H1 (cell line): ENCODE results near the gene RNASE11. TPM values are rescaled to one million over a fixed set of nuclear protein-coding genes. Genes with fewer than 3 reads are reported as not detected.
A peak's percentile ranks its signal among the peaks of the same experiment; 100 is the strongest.

Source experiments
- ASH2L ChIP-seq: fragments of 200-600, 300-600 bp; sonication (generic); IDR thresholded peaks from one replicate; pipeline ENCODE4 v1.7.1; 2017; ENCODE audit warnings: low read length
- CBX8 ChIP-seq: fragments of 300-800, 300-1000 bp; sonication (generic); IDR thresholded peaks from 2 replicates; pipeline ENCODE4 v1.7.1; 2016; ENCODE audit warnings: low read depth, low read length, borderline replicate concordance
- CEBPB ChIP-seq: IDR thresholded peaks from 2 replicates; pipeline ENCODE4 v1.6.1; 2012; ENCODE audit warnings: low read depth, low read length
- CHD2 ChIP-seq: IDR thresholded peaks from 2 replicates; pipeline ENCODE4 v1.6.1; 2012; ENCODE audit warnings: low read length, improper control_type of control experiment
- CTCF ChIP-seq, 3 experiments: IDR thresholded peaks; 1 replicate in 2 of 3; 2 replicates in 1 of 3; pipeline versions ENCODE4 v1.5.1 to v1.6.1; 2011; ENCODE audit warnings: low read length in 3 of 3, mild to moderate bottlenecking in 3 of 3, inconsistent platforms in 2 of 3, low read depth in 1 of 3, moderate library complexity in 1 of 3; ENCODE audit not compliant: insufficient read depth in 1 of 3; ENCODE audit errors: control extremely low read depth in 1 of 3
- EGR1 ChIP-seq: IDR thresholded peaks from 2 replicates; pipeline ENCODE4 v1.6.1; 2011; ENCODE audit warnings: low read depth, low read length, borderline replicate concordance
- EZH2 ChIP-seq: fragments of 200-600 bp; sonication (generic); IDR thresholded peaks from 2 replicates; pipeline ENCODE4 v1.7.1; 2012; ENCODE audit warnings: low read depth, mild to moderate bottlenecking, moderate library complexity, low read length, inconsistent platforms; ENCODE audit not compliant: severe bottlenecking
- FOSL1 ChIP-seq: IDR thresholded peaks from 2 replicates; pipeline ENCODE4 v1.6.1; 2011; ENCODE audit warnings: mild to moderate bottlenecking, low read depth, low read length, moderate library complexity; ENCODE audit not compliant: insufficient read depth
- GABPA ChIP-seq: IDR thresholded peaks from 2 replicates; pipeline ENCODE4 v1.6.1; 2011; ENCODE audit warnings: mild to moderate bottlenecking, low read length, moderate library complexity, borderline replicate concordance; ENCODE audit not compliant: insufficient read depth
- HDAC2 ChIP-seq, 2 experiments: fragments of 300-600 bp in 1 of 2; sonication (generic) in 1 of 2; IDR thresholded peaks; 2 replicates each; pipeline ENCODE4 v1.6.1; 2011 to 2012; ENCODE audit warnings: low read depth in 2 of 2, low read length in 2 of 2, mild to moderate bottlenecking in 2 of 2, moderate library complexity in 2 of 2, borderline replicate concordance in 1 of 2, inconsistent platforms in 1 of 2
- HDAC6 ChIP-seq: IDR thresholded peaks from one replicate; pipeline ENCODE4 v1.7.1; 2012; ENCODE audit warnings: low read depth, mild to moderate bottlenecking, inconsistent platforms, low read length, moderate library complexity
- JUND ChIP-seq: IDR thresholded peaks from 2 replicates; pipeline ENCODE4 v1.6.1; 2011; ENCODE audit warnings: mild to moderate bottlenecking, improper control_type of control experiment, low read length
- KDM4A ChIP-seq: IDR thresholded peaks from one replicate; pipeline ENCODE4 v1.7.1; 2012; ENCODE audit warnings: low read depth, mild to moderate bottlenecking, moderate library complexity, low read length, inconsistent platforms; ENCODE audit not compliant: severe bottlenecking
- NRF1 ChIP-seq: IDR thresholded peaks from 2 replicates; pipeline ENCODE4 v1.6.1; 2011; ENCODE audit warnings: mild to moderate bottlenecking, low read depth, low read length, improper control_type of control experiment
- PHF8 ChIP-seq: fragments of 200-600 bp; sonication (generic); conservative IDR thresholded peaks from 2 replicates; pipeline ENCODE4 v1.7.1; 2012; ENCODE audit warnings: low read depth, mild to moderate bottlenecking, inconsistent platforms, low read length, moderate library complexity
- POLR2A ChIP-seq, 2 experiments: IDR thresholded peaks; 1 replicate in 1 of 2; 2 replicates in 1 of 2; pipeline ENCODE4 v1.6.1; 2011; ENCODE audit warnings: low read depth in 2 of 2, low read length in 2 of 2, mild to moderate bottlenecking in 2 of 2; ENCODE audit errors: control extremely low read depth in 1 of 2
- POLR2AphosphoS5 ChIP-seq: IDR thresholded peaks from 2 replicates; pipeline ENCODE4 v1.6.1; 2011; ENCODE audit warnings: low read depth, low read length
- RBBP5 ChIP-seq: IDR thresholded peaks from 2 replicates; pipeline ENCODE4 v1.7.1; 2012; ENCODE audit warnings: low read depth, mild to moderate bottlenecking, inconsistent platforms, low read length, moderate library complexity, borderline replicate concordance
- SAP30 ChIP-seq: fragments of 300-600 bp; sonication (generic); IDR thresholded peaks from 2 replicates; pipeline ENCODE4 v1.7.1; 2012; ENCODE audit warnings: low read length, moderate library complexity, mild to moderate bottlenecking, inconsistent platforms; ENCODE audit not compliant: insufficient read depth, insufficient replicate concordance
- SIRT6 ChIP-seq: IDR thresholded peaks from one replicate; pipeline ENCODE4 v1.7.1; 2012; ENCODE audit warnings: low read length, inconsistent platforms
- SRF ChIP-seq: IDR thresholded peaks from 2 replicates; pipeline ENCODE4 v1.6.1; 2011; ENCODE audit warnings: mild to moderate bottlenecking, low read depth, low read length, moderate library complexity
- TAF1 ChIP-seq: IDR thresholded peaks from 2 replicates; pipeline ENCODE4 v1.6.1; 2011; ENCODE audit warnings: mild to moderate bottlenecking, low read depth, low read length
- polyA plus RNA-seq, 7 experiments: library from polyadenylated mRNA; depleted of rRNA in 3 of 7; stranded (reverse) in 5 of 7; unstranded in 2 of 7; fragments of >200 nt in 5 of 7; fragments of 200-250 nt in 2 of 7; gene quantifications; 1 replicate in 5 of 7; 2 replicates in 1 of 7; 4 replicates in 1 of 7; pipeline versions ENCODE4 v1.2.1 to v1.2.3, GENCODE V29; 2011 to 2013; ENCODE audit warnings: missing spikeins in 2 of 7, mixed read lengths in 2 of 7
- total RNA-seq: library from RNA; stranded (reverse); fragmentation: NEBNext Ultra II Directional; extraction: Animal tissue kit (Norgen Biotek cat#: 25700); gene quantifications from 2 replicates; pipeline ENCODE4 v1.2.1, GENCODE V29; 2021
- TF ChIP-seq, protein P1 (sequence below): IDR thresholded peaks from 2 replicates; pipeline ENCODE4 v1.6.1; 2012; ENCODE audit warnings: inconsistent platforms

The RNASE11 gene
- total and polyA plus RNA-seq, 2 of the 8 experiments (the other 6 are each of a cell fraction or from before 2014, with no cell fraction given) = not detected

- TF ChIP-seq CTCF (IDR thresholded peaks at IDR 0.05; ENCODE audit: control extremely low read depth in 1 of 3, insufficient read depth in 1 of 3, low read depth in 1 of 3, low read length in 3 of 3) (no peak), NRF1 (no peak), HDAC6 (no peak), JUND (no peak), HDAC2 (IDR thresholded peaks at IDR 0.05; ENCODE audit: borderline replicate concordance in 1 of 2, low read depth in 2 of 2, low read length in 2 of 2) (no peak), TAF1 (0 out of 2 replicates have a peak, but pooled peaks have one; percentile 4), EGR1 (no peak), EZH2 (no peak), SIRT6 (no peak), CBX8 (no peak), CHD2 (no peak), POLR2AphosphoS5 (no peak), ASH2L (peak; percentile 55), PHF8 (no peak), FOSL1 (no peak), SRF (no peak), POLR2A (IDR thresholded peaks at IDR 0.05; ENCODE audit: control extremely low read depth in 1 of 2, low read depth in 2 of 2, low read length in 2 of 2) (no peak), GABPA (no peak), RBBP5 (peak; percentile 64; the same call in 1 of the 2 replicates), CEBPB (no peak), KDM4A (peak; percentile 20), SAP30 (no peak)
- TF ChIP-seq, protein P1, sequence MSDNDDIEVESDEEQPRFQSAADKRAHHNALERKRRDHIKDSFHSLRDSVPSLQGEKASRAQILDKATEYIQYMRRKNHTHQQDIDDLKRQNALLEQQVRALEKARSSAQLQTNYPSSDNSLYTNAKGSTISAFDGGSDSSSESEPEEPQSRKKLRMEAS = no peak
Measured at GRCh38 chr14:20632448-20632830, 44.6 kb upstream of the RNASE11 start (continued).
